GM12892 (cell line): Measurements from ENCODE around the gene AMOTL1.

Experiments used
- POLR2A ChIP-seq: IDR thresholded peaks from 2 replicates; pipeline ENCODE4 v1.6.1; 2011; ENCODE audit warnings: low read depth, low read length, control low read depth
- POLR2AphosphoS5 ChIP-seq: IDR thresholded peaks from 2 replicates; pipeline ENCODE4 v1.6.1; 2011; ENCODE audit warnings: low read depth, low read length, control low read depth
- TAF1 ChIP-seq: IDR thresholded peaks from 2 replicates; pipeline ENCODE4 v1.6.1; 2011; ENCODE audit warnings: low read depth, mild to moderate bottlenecking, control low read depth, low read length, borderline replicate concordance

- no peak for TF ChIP-seq POLR2AphosphoS5
- no peak for TF ChIP-seq POLR2A
- no peak for TF ChIP-seq TAF1
Measured at GRCh38 chr11:94912806-94913205, 144.7 kb downstream of the AMOTL1 start.
